Stimulated activated CD4-positive, alpha-beta T cell treated with anti-CD3 and anti-CD28 coated beads, TNF-alpha, amount 100 ng/mL, for 1 hour (primary cell): ENCODE data around the gene RIPK3.
"Not testable (repeated sequence)": the region's sequence is repeated elsewhere in the genome, so short reads cannot be mapped to it uniquely, and the experiment has no call there.

Source experiments
- DNase-seq, 3 donors: peaks; one replicate each; pipeline ENCODE4 v3.0.0-alpha.2; 2020; ENCODE audit warnings: low read depth in 3 of 3, low spot score in 1 of 3

The RIPK3 gene

DNA sequence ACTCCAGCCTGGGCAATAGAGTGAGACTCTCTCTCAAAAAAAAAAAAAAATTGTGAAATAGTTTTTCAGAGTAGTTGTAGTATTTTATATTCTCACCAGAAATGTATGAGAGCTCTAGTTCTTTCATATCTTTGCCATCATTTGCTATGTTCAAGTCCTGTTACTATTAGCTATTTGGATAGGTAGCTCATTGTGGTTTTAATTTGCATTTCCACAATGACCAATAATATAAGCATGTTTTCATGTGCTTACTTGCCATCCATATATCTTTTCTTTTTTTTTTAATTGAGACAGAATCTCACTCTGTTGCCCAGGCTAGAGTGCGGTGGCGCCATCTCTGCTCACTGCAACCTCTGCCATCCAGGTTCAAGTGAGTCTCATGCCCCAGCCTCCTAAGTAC is 8.4 kb upstream of the RIPK3 start:
- no peak for DNase-seq

DNA sequence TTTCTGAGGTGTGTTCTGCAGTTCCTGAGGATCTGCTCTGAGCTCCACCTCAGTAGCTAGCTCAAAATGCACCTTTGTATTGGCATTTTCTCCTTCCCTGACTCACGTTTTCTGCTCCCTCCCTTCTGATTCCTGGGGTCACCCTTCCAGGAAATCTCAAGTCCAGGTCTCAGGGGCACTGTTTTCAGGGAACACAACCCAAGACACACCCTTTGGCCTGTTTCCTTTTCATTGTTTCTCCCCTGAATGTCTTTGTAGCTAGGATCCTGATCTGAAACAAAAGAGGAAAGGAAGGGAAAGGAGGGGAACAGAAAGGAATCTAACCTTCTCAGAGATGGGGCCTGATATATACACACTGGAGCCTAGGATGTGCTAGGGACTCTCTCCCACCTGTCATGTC is 7.3 kb upstream of the RIPK3 start:
- DNase-seq: no peak

DNA sequence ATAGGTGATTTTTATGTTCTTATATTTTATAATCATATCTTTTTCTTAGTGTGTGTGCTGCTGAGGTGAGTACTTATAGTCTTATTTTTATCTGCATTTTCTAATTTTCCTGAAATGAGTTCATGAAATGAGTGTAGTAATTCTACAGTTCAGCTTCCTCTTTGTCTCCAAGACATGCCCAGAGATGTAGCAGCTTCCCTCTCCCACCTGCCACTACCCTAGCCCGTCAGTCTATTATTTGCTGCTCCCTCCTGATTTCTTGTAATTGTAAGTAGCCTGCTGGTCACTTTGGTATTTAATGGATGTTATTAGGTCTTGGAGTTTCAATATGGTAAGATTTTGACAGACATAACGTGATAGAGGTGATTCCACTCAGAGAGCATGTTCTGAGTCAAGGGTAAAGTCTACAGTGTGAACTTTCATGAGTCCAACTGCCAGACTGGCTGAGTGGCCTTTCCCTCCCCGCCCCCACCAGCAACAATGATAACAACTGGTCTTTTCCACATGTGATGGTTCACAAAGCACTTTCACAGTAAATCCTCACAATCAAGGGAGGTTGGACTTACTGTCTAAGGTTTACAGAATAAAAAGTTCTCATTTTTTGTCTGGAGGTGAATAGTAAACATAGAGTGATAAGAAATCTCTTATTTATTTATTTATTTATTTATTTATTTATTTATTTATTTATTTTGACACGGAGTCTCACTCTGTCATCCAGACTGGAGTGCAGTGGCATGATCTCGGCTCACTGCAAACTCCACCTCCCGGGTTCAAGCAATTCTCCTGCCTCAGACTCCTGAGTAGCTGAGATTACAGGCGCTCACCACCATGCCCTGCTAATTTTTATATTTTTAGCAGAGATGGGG is 4.2 kb upstream of the RIPK3 start:
- DNase-seq: no peak

DNA sequence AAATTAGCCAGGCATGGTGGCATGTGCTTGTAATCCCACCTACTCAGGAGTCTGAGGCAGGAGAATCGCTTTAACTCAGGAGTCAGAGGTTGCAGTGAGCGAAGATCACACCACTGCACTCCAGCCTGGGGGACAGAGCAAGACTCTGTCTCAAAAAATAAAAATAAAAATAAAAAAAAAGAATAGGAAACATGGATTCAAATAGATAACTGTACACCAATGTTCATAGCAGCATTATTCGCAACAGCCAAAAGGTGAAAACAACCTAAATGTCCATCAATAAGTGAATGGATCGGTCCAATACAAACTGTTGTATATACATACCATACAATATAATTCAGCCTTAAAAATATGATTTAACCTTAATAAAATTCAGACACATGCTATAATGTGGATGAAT is 3.1 kb upstream of the RIPK3 start:
- DNase-seq: no peak

DNA sequence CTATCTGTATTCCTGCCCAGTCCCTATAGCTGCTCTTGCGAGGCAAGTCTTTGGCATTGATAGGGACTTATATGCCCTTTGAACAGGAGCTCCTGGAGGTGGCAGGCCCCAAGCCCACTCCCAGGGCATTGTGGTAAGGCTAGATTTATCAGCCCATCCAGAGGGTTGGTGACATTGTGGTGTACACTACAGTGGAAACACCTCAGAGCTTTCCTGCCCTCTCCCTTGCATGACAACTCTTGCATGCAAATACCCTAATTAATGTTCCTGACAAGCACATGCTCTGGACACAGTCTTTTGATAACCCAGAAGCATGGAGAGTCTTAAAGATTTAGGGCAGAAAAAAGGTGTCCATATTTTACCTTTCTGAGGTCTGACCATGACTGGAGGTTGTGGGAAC is 815 bp upstream of the RIPK3 start:
- no peak for DNase-seq

DNA sequence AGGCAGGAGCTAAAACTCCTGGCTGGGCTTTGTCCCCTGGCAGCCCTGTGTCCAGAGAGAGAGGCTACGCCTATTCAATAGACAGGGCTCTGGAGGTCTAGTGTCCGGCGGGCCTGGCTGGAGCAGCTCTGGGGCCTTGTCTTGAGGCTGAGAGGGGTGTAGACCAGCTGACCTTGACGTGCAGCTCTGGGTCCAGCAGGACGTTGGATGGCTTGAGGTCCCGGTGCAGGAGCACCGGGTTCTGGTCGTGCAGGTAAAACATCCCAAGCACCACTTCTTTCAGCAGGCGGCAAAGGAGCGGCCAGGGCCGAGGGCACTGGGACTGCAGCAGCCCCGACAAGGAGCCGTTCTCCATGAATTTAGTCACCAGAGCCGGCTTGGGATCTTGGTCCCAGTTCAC is 948 bp downstream of the RIPK3 start:
- no peak for DNase-seq

DNA sequence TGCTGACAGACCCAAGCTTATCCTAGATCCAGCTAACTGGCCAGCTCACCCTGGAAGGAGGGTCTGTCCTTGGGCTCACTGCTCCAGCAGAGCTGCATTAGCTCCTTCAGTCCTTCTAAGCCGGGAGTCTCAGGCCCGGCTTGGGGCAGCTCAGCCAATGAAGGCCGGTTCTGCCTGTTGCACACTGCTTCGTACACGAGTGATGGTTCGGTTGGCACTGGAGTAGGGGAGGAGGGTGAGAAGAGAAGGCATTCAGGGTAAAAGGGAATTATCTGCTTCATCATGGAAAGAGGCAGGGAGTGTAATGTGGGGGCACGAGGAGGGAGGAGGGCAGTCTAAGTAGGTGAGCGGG is 2.0 kb downstream of the RIPK3 start:
- DNase-seq: no peak

DNA sequence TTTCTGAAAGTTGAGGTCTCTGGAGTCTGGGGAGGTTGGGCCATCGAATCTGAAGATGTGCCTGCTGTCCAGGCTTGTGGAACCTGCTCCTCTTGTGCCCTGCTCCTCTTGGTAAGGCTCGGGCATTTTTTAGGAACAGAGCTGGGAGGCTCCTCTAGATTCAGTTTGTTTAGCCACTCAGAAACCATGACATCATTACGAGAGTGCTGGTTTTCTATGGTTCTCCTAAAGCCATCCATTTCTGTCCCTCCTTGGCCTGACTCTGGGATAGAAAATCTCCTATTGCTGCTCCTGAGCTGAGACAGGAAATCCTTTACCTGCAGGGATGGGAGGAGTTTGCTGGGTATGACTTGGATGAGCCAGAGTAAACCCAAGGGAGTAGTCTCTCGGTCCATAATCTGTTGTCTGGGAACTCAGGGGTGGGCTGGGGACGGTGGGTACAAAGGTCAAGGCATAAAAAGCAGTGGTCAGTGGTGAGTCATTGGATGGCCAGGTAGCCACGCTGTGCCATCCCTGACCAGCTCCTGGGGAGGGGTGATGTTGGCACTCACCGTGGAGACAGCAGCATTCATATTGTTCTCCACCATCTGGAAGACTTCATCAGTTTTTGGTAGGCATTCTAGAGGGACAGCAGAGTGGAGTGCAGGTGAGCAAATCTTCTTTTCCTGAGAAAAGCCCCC is 2.5 kb downstream of the RIPK3 start:
- DNase-seq: no peak

DNA sequence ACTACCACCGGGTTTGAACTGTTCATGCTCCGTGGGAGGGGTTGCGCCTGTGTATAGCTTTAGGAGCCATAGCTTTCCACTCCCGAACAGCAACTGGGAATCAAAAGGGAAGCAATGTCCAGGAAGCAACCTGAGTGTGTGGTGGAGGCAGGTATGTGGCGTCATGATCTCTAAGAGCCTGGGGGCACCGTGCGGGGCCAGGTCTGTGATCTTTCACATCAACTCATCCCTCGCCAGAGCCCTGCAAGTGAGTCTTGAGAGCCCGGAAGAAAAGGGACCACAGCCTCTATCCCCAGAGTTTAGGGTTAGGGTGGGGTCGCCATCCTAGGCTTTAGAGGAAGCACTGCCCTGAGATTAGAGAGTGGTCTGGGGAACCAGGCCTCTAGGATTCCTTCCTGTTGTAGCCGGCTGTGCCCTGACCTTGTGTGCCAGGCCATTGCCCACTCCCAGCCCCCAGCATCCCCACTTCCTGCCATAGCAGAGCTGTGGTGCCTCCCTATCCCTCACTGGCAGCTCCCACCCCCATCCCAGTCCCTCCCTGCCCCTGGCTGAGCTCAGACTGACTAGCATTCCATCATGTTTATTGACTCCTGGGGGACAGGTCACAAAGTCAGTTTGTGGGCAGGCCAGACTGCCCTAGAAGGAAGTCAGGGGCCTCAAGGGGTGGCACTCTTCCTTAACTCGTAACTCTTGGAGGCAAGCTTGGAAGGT is 4.2 kb downstream of the RIPK3 start:
- no peak for DNase-seq

DNA sequence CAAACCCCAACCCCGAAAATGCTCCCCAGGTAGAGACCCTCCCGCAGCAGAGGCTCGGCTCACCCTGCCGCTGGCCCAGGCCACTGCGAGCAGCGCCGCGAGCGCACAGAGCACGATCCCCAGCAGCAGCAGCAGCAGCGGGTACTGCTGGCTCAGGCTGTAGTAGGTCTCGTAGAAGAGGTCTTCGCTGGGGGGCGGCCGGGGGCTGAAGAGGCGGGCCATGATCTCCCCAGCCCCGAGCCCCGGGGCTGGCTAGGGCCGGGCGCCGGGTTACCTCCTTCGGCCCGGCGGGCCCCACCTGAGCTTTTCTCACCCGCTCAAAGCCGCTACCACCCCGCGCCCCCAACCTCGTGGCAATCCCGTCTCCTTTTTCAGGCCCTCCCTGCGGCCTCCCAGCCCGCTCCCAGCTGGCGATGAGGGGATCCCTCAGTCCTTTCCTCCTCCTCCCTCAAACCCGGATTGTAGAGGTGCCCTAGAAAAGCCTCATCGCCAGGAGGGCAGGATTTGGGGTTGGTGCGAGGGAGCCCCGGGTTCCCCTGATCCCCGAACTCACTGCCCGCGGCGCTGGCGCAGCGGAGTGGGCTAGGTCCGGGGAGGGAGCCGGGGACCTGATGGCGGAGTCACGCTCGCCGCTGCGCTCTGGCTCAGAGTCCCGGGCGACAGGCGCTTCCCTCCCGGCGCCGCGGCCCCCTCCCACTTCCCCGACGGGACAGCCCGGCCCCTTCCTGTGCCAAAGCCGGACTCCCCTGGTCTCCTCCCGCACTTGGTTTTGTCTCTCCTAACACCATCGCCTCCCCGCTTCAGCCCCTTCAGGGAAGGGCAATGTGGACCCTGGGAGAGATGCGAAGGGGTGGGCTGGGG is 5.1 kb downstream of the RIPK3 start, which contains the start of gene ADCY4:
Gene ADCY4, minus strand, starts transcription at position 641 of the 861 bp plus-strand sequence. Its CDS starts 419 bp downstream, at position 222.
- DNase-seq: no peak

DNA sequence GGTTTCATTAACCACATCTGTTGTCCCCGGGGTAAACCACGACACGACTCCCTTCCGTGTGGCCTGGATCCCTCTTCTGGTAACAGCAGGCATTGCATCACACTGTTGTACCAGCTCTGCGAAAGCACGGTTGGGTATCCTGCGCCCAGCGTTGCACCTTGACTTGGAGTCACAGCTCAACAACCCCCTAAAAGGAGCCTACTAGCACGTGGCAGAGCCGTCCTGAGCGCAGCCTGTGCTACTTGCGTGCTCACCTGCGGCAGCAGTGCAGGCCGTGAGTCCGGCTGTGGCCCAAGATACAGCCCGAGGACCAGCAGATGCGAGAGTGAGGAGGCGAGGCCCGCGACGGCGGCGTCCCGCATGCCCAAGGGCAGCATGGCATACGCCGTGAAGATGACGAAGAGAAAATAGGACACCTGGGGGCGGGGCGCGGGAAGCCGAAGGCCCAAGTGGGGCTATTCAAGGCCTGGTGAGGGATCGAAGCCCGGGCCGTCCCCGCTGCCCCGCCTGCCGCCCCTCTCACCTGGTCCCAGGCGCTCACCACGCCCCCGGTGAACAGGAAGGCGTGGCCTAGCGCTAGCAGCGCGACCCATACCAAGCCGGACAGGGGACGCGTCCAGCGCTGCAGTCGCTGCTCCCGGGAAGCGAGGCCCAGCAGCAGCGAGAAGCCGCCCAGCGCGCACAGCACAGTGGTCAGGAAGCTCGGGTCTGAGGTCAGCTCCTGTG is 7.4 kb downstream of the RIPK3 start:
- DNase-seq: peak; percentile 55 to 68 (median 67)

DNA sequence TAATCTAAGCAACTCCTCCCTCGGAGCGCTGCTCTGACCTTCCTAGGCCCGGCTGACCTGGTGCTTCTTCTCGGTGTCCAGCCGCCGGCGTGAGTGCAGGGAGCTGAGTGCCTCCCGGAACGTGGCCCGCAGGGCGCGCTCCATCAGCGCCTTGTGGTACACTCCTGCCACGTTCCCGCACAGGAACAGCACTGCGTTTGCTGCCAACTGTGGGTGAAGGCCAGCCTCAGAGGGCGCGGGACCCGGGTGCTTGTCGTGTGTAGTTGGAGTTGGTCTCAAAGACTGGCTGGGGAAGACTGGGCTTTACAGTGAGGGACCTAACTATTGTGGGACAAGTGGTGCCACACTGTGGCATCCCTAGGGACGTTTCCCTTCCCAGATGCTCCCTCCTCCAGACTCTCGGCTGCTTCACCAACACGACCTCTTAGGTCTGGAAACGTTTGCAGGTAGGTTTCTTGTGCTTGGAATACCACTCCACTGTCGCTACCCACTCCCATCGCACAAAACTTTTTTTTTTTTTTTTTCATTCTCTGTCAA is 8.0 kb downstream of the RIPK3 start:
- no peak for DNase-seq

DNA sequence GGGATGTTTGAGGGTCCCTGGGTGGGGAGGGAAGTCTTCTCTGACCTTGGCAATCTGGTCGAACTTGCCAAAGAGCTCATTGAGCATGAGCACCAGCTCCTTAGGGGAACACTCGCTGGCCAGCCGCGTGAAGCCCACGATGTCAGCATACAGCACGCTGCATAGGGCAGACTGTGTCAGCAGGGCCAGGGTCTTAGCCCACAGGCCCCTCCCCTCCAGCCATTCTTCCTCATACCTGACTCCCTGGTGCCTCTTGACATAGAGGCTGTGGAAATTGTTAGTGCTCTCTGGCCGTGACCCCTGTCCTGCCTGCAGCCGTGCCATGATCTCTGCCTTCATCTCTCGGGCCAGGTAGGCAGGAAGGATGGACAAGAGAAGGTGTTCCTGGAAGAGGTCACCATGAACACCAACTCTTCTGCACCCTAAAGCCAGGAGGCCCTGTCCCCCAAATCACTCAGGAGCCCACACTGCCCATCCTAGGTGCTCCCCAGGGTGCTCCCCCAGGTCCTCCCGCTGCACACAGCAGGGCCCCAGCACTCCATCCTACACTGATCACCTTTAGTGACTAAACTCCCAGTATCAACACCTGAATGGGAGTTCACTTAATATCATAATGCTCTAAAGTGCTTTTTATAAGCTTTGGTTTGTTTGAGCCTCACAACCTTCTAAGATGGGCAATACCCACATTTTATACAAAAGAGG is 8.7 kb downstream of the RIPK3 start:
- no peak for DNase-seq

DNA sequence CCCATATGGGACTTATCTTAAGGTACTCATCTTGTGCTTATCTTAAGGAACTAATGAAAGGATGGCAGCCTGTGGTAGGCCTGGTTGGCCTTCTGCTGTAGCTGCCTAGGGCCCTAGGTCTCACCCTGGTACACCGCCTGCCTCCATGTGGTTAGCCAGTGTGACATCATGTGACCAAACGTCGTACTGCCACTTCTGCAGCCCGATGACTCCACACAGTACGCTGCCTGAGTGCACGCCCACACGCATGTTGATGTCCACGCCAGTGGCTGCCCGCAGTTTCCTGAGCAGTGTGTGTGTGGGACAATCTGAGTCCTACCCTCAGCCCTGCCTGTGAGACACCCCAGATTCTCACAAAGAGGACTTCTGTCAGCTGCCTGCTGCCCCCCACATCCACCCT is 10.1 kb downstream of the RIPK3 start:
- peak in 1 of 3 donors; percentile 27 for DNase-seq

DNA sequence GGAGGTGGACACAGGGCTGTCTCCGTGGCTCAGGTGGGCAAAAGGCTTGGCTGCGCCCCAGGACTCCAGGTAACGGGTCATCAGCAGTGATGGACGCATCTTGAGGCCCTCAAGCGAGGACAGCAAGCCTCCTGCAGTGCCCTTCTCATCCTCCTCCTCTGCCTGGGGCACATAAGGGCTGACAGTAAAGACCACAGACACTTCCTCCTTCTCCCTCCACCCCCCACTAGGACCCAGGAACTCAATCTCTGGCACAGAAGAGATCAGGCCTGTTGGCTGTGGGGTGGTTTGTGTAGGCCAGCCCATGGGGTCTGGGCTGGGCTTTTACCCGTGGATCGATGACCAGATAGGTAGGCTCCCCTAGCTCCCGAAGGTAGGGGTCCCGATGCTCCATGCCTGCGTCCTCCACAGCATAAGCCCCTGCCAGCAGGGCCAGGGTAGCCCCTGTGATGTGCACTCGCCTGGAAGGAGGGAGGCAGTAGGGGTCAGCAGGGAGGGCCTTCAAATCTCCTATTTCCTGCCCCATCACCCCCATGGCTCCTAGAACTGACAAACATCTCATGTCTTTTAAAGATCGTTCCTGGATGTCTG is 10.6 kb downstream of the RIPK3 start:
- DNase-seq: no peak

DNA sequence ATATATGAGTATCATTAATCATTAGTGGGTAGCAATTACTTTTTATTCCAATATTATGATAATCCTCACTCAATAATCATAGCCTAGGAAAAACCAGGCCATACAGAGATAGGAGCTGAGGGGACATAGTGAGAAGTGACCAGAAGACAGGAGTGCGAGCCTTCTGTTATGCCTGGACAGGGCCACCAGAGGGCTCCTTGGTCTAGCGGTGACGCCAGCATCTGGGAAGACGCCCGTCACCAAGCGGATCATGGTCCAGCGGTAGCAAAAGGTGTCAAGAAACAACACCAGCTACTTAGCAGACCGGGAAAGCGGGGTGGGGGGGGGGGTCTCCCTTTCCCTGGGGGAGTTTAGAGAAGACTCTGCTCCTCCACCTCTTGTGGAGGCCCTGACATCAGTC is 11.9 kb downstream of the RIPK3 start:
- not testable (repeated sequence) for DNase-seq

DNA sequence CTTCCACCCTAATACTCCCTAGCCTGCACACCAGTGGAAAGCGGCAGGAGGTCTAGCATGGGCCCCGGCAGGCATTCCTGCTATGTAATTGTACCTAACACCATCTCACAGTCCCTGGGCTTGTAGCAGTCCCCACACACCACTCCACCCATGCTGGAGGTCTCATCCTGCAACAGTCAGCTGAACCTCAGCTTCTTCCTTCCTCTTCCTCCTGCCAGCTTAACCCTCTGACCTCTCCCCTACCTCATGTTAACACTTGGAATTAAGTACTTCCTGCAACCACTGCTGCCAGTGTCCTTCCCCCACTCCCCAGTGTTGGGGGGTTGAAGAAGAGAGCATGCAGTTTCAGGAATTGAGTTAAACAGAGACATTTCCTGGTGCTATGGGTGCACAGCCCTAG is 12.5 kb downstream of the RIPK3 start:
- no peak for DNase-seq

DNA sequence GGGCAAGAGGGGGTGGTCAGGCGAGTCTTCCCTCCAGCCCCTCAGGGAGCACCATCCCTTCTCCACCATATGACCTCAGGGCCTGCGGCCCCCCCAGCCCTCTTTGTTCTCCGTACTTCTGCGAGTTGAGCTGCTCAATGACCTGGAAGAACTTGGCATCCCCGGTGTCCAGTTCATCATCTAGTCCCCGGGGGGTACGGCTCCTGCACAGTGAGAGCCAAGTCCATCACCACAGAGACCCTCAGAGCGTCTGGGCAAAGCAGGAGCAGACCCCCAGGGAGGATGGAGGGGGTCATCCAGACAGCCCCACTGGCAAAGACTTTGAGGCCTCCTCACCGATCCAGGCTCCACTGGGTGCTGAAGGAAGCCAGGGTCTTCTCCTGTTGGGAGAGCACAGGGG is 13.8 kb downstream of the RIPK3 start:
- no peak for DNase-seq

DNA sequence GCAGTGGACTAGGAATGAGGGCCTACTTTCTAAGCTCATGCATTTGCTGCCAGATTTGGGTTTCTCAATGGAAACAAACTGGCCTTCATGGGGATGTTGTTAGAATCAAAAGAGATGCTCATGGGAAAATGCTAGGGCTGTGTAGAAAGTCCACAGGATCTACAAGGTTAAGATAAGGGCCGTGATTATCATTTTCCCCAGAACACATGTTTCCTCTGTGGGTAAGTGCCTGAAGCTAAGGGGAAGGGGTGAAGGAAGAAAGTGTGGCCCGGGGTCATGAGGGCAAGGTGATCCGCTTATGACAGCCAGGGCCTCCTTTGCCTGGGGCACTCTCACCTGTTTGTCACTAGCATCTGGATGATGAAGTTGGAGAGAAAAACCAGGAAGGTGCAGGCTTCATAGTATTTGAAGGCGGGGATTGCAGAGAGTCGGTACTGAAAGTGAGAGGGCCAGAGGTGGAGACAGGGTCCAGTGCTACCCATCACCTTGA is 14.7 kb downstream of the RIPK3 start:
- DNase-seq: no peak
